WTC11 (cell line): ENCODE data around the gene NOC2L. TPM values are rescaled to one million over a fixed set of nuclear protein-coding genes. Genes with fewer than 3 reads are reported as not detected.
A peak's percentile ranks its signal among the peaks of the same experiment; 100 is the strongest.

Experiments used
- ATAC-seq: fragments of 200-7000 bp; cut with Tn5 transposase; 2 replicates; pipeline ENCODE4 v1.10.0; 2021; ENCODE audit warnings: mild to moderate bottlenecking, moderate library complexity
- CTCF ChIA-PET: fragments of 300-600 bp; sonication (Branson Sonifier 250); formaldehyde crosslinking; loops from one replicate; lab custom pipeline; 2021; ENCODE audit warnings: antibody characterized with exemption; lab: Charles Lee
- POLR2A ChIA-PET: fragments of 350-600 bp; sonication (Branson Sonifier 250); formaldehyde crosslinking; loops from one replicate; lab custom pipeline; 2021; ENCODE audit warnings: antibody characterized with exemption; lab: Charles Lee
- DNase-seq: peaks from one replicate; pipeline ENCODE4 v3.0.0; 2021; ENCODE audit warnings: low spot score
- H3K27ac Mint-ChIP-seq: 2 replicates; pipeline ENCODE4 v1.8.0; 2021; ENCODE audit warnings: mixed read lengths
- H3K27me3 Mint-ChIP-seq: 2 replicates; pipeline ENCODE4 v1.8.0; 2021; ENCODE audit warnings: low read depth, mild to moderate bottlenecking, moderate library complexity, mixed read lengths
- H3K36me3 Mint-ChIP-seq: 2 replicates; pipeline ENCODE4 v1.8.0; 2021; ENCODE audit warnings: mixed read lengths
- H3K4me1 Mint-ChIP-seq: 2 replicates; pipeline ENCODE4 v1.8.0; 2022; ENCODE audit warnings: mixed read lengths
- H3K4me3 Mint-ChIP-seq: 2 replicates; pipeline ENCODE4 v1.8.0; 2021; ENCODE audit warnings: mild to moderate bottlenecking, moderate library complexity, mixed read lengths
- H3K9me3 Mint-ChIP-seq: 2 replicates; pipeline ENCODE4 v1.8.0; 2021; ENCODE audit warnings: mixed read lengths
- ARID4B ChIP-seq: sonication (generic); formaldehyde crosslinking; IDR thresholded peaks from 2 replicates; pipeline ENCODE4 v1.8.0; 2023; ENCODE audit warnings: missing genetic modification reagents, mild to moderate bottlenecking, borderline replicate concordance
- CREM ChIP-seq: sonication (generic); formaldehyde crosslinking; IDR thresholded peaks from 2 replicates; pipeline ENCODE4 v1.8.1; 2022; ENCODE audit warnings: mild to moderate bottlenecking, missing genetic modification reagents, moderate library complexity
- CTCF ChIP-seq: fragments of 200-600 bp; IDR thresholded peaks from 2 replicates; pipeline ENCODE4 v1.8.0; 2022; ENCODE audit warnings: antibody characterized with exemption
- FOXJ3 ChIP-seq: sonication (generic); formaldehyde crosslinking; IDR thresholded peaks from 2 replicates; pipeline ENCODE4 v1.9.0; 2021; ENCODE audit warnings: missing genetic modification reagents, mild to moderate bottlenecking, borderline replicate concordance
- FOXK1 ChIP-seq: sonication (generic); formaldehyde crosslinking; IDR thresholded peaks from 2 replicates; pipeline ENCODE4 v1.8.0; 2022; ENCODE audit warnings: mild to moderate bottlenecking, moderate library complexity, missing genetic modification reagents
- FOXP1 ChIP-seq: sonication (generic); formaldehyde crosslinking; IDR thresholded peaks from 2 replicates; pipeline ENCODE4 v1.8.0; 2022; ENCODE audit warnings: missing genetic modification reagents, mild to moderate bottlenecking, moderate library complexity, borderline replicate concordance
- FOXP4 ChIP-seq: sonication (generic); formaldehyde crosslinking; IDR thresholded peaks from 2 replicates; pipeline ENCODE4 v1.8.0; 2022; ENCODE audit warnings: mild to moderate bottlenecking, missing genetic modification reagents
- GABPB1 ChIP-seq: sonication (generic); formaldehyde crosslinking; IDR thresholded peaks from 2 replicates; pipeline ENCODE4 v1.8.1; 2023; ENCODE audit warnings: mild to moderate bottlenecking, missing genetic modification reagents
- HMGXB4 ChIP-seq: sonication (generic); formaldehyde crosslinking; IDR thresholded peaks from 2 replicates; pipeline ENCODE4 v1.8.1; 2023; ENCODE audit warnings: mild to moderate bottlenecking, moderate library complexity, missing genetic modification reagents
- IRF1 ChIP-seq: sonication (generic); formaldehyde crosslinking; IDR thresholded peaks from 2 replicates; pipeline ENCODE4 v1.8.0; 2023; ENCODE audit warnings: missing genetic modification reagents
- NR1H2 ChIP-seq: sonication (generic); formaldehyde crosslinking; IDR thresholded peaks from 2 replicates; pipeline ENCODE4 v1.9.0; 2021; ENCODE audit warnings: mild to moderate bottlenecking, moderate library complexity, missing genetic modification reagents
- NR3C1 ChIP-seq: sonication (generic); formaldehyde crosslinking; conservative IDR thresholded peaks from 2 replicates; pipeline ENCODE4 v1.8.1; 2023; ENCODE audit warnings: low read depth, mild to moderate bottlenecking, missing genetic modification reagents
- TEAD4 ChIP-seq: sonication (generic); formaldehyde crosslinking; IDR thresholded peaks from 2 replicates; pipeline ENCODE4 v1.8.0; 2022; ENCODE audit warnings: mild to moderate bottlenecking, missing genetic modification reagents
- USF2 ChIP-seq: sonication (generic); formaldehyde crosslinking; IDR thresholded peaks from 2 replicates; pipeline ENCODE4 v1.8.1; 2023; ENCODE audit warnings: mild to moderate bottlenecking, missing genetic modification reagents, moderate library complexity
- ZBTB21 ChIP-seq: sonication (generic); formaldehyde crosslinking; IDR thresholded peaks from 2 replicates; pipeline ENCODE4 v1.8.1; 2023; ENCODE audit warnings: mild to moderate bottlenecking, missing genetic modification reagents, borderline replicate concordance
- ZNF317 ChIP-seq: sonication (generic); formaldehyde crosslinking; IDR thresholded peaks from 2 replicates; pipeline ENCODE4 v1.8.1; 2023; ENCODE audit warnings: low read depth, mild to moderate bottlenecking, moderate library complexity, missing genetic modification reagents, borderline replicate concordance
- ZNF532 ChIP-seq: fragments of 250-450 bp; sonication (Bioruptor Pico); IDR thresholded peaks from 2 replicates; pipeline ENCODE4 v1.9.0; 2021; ENCODE audit warnings: mild to moderate bottlenecking, borderline replicate concordance
- total RNA-seq: library from RNA; stranded (reverse); gene quantifications from 3 replicates; pipeline ENCODE4 v1.2.3, GENCODE V29; 2021

NOC2L gene
- total RNA-seq, 1 experiment from 2014 or later = 182 TPM

- peak; percentile 73; the same call in 1 of the 2 replicates for TF ChIP-seq HMGXB4
These were observed 39.1 kb upstream of the NOC2L start (continued) for GRCh38 chr1:997993-998744.

- DNase-seq = no peak
- H3K4me3 Mint-ChIP-seq = no peak overlapping the region
- TF ChIP-seq TEAD4 (CRISPR knock-in tag) = no peak
- no peak for TF ChIP-seq FOXK1 (CRISPR knock-in tag)
- TF ChIP-seq FOXP4 (CRISPR knock-in tag) = no peak
- no peak for TF ChIP-seq ZNF532 (CRISPR knock-in tag)
- no peak for TF ChIP-seq FOXJ3 (CRISPR knock-in tag)
- TF ChIP-seq GABPB1 (CRISPR knock-in tag) = no peak
- no peak for TF ChIP-seq CTCF
- no peak for TF ChIP-seq IRF1 (CRISPR knock-in tag)
- TF ChIP-seq CREM (CRISPR knock-in tag) = no peak
- TF ChIP-seq ARID4B = no peak
- no peak for TF ChIP-seq ZBTB21
- no peak for TF ChIP-seq USF2
- no peak for TF ChIP-seq ZNF317 (CRISPR knock-in tag)
- no peak for TF ChIP-seq FOXP1
- TF ChIP-seq NR1H2 (CRISPR knock-in tag) = no peak
- no peak for TF ChIP-seq NR3C1 (CRISPR knock-in tag)
- TF ChIP-seq, all 79 proteins: peak for 0
- peaks cover under 1% of the 10 kb centered on the region for H3K9me3 Mint-ChIP-seq
- peaks cover 5% of the 10 kb centered on the region for H3K4me1 Mint-ChIP-seq
- ATAC-seq = no peak
- H3K27ac Mint-ChIP-seq = no peak overlapping the region
- peaks cover 78% of the 10 kb centered on the region for H3K27me3 Mint-ChIP-seq
- ChIA-PET CTCF (interaction anchor here (0.8 to 3.7 kb wide), 8 partner anchors 14 to 302 kb away, joined by 3 to 23 read pairs (median 4); partner anchors contain the start of genes C1orf159, ISG15 and PERM1), POLR2A (interaction anchor here (0.8 to 1.4 kb wide), 2 partner anchors 16 to 21 kb away, joined by 3 read pairs; partner anchors contain the start of gene ISG15)
- no peaks in the 10 kb centered on the region for H3K36me3 Mint-ChIP-seq
These were observed 38.6 kb upstream of the NOC2L start for GRCh38 chr1:997713-997992.
